GM10248 (cell line): ENCODE measurements around the gene MAP2K3.

Experiments used
- CTCF ChIA-PET: fragments of 300-600 bp; sonication (Branson Sonifier 250); formaldehyde crosslinking; extraction: SDS; loops from one replicate; lab custom pipeline; 2021; ENCODE audit warnings: antibody characterized with exemption; lab: Yijun Ruan, JAX
- POLR2A ChIA-PET: fragments of 350-650 bp; sonication (Branson Sonifier 250); formaldehyde crosslinking; extraction: SDS; loops from one replicate; lab custom pipeline; 2020; ENCODE audit warnings: antibody characterized with exemption; lab: Yijun Ruan, JAX
- DNase-seq: peaks from one replicate; pipeline ENCODE4 v3.0.0; 2012; ENCODE audit errors: extremely low spot score
- TF ChIP-seq, protein P1 (sequence below): IDR thresholded peaks from 2 replicates; pipeline ENCODE4 v1.5.1; 2012; ENCODE audit warnings: mild to moderate bottlenecking, low read depth; ENCODE audit errors: extremely low read depth, missing control alignments, control extremely low read depth

Gene MAP2K3

GRCh38 chr17:21284319-21285163 is at the start of gene MAP2K3:
Gene MAP2K3, plus strand, starts transcription at chr17:21284711. Its CDS starts 210 bp downstream, at chr17:21284921.
- POLR2A ChIA-PET, result no interaction called here
- CTCF ChIA-PET, result interaction anchor here (0.9 to 3.8 kb wide), 2 partner anchors 7 to 228 kb away, joined by 5 to 36 read pairs; no protein-coding TSS in a partner anchor
- DNase-seq, result peak; percentile 98
- TF ChIP-seq, protein P1, sequence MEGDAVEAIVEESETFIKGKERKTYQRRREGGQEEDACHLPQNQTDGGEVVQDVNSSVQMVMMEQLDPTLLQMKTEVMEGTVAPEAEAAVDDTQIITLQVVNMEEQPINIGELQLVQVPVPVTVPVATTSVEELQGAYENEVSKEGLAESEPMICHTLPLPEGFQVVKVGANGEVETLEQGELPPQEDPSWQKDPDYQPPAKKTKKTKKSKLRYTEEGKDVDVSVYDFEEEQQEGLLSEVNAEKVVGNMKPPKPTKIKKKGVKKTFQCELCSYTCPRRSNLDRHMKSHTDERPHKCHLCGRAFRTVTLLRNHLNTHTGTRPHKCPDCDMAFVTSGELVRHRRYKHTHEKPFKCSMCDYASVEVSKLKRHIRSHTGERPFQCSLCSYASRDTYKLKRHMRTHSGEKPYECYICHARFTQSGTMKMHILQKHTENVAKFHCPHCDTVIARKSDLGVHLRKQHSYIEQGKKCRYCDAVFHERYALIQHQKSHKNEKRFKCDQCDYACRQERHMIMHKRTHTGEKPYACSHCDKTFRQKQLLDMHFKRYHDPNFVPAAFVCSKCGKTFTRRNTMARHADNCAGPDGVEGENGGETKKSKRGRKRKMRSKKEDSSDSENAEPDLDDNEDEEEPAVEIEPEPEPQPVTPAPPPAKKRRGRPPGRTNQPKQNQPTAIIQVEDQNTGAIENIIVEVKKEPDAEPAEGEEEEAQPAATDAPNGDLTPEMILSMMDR, result no peak

- ChIA-PET POLR2A (no interaction called here), CTCF (no interaction called here)
- TF ChIP-seq, protein P1, result no peak
- DNase-seq, result no peak
Measured at GRCh38 chr17:21235921-21236320, 48.6 kb upstream of the MAP2K3 start.

DNA sequence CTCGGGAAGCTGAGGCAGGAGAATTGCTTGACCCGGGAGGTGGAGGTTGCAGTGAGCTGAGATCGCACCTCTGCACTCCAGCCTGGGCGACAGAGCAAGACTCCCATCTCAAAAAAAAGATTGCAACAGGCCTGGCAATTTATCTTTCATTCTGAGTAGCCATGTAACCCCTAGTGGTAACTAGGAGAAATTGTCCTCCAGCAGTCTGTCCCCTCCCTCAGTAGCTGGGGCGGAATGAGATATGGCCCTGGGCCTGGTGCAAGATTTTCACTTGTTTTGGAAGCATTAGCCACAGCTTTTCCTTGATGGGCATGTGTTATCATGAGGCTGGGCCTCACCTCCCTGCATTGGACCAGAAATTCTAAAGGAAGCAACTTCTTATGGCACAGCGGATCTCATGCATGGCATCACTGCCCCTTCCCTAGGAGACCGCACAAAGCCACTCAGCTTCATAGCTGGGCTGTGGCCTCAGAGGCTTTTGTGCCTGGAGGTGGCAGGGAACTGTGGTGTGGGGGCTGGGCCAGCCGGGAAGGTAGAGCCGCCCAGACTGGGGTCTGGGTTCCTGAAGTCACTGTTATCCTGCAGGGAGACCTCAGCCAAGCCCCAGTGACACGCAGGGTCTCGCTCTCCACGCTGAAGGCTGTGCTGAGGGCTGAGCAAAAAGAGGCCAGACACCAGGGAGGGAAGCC is 44.7 kb upstream of the MAP2K3 start:
- peak; percentile 54 for DNase-seq

GRCh38 chr17:21240369-21241055 is 44.0 kb upstream of the MAP2K3 start:
- no peak for DNase-seq
- ChIA-PET CTCF (interaction anchor here (1.2 to 1.3 kb wide), 3 partner anchors 11 to 46 kb away, joined by 3 to 5 read pairs (median 4); no protein-coding TSS in a partner anchor), POLR2A (no interaction called here)
- TF ChIP-seq, protein P1, result no peak

More for the DNA sequence above, 44.7 kb upstream of the MAP2K3 start:
- TF ChIP-seq, protein P1, result peak; percentile 31
- ChIA-PET CTCF (interaction anchor here (0.7 to 1.3 kb wide), 4 partner anchors 12 to 45 kb away, joined by 3 to 5 read pairs (median 4); no protein-coding TSS in a partner anchor), POLR2A (no interaction called here)

DNA sequence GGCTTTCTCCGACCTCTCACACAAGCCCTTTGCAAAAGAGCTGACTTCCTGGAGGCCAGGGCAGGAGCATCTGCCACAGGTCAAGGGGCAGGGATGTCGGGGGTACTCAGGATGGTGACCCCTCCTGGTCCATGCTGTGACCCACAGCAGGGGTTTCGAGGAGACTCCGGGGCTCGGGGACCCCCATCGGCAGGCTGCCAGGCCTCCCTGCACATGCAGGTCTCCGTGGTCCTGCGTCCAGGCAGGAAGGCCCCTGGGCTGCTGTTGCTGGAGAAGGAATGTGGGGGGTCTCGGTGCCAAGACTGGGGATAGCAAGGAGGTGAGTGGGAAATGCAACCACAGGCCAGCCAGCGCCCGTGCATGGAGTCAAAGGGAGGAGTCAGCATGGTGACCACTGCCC is 42.9 kb upstream of the MAP2K3 start:
- DNase-seq, result no peak
- TF ChIP-seq, protein P1, result no peak
- CTCF ChIA-PET, result no interaction called here
- POLR2A ChIA-PET, result no interaction called here
